Measurements from ENCODE around the gene TMEM82.

The TMEM82 gene

DNA sequence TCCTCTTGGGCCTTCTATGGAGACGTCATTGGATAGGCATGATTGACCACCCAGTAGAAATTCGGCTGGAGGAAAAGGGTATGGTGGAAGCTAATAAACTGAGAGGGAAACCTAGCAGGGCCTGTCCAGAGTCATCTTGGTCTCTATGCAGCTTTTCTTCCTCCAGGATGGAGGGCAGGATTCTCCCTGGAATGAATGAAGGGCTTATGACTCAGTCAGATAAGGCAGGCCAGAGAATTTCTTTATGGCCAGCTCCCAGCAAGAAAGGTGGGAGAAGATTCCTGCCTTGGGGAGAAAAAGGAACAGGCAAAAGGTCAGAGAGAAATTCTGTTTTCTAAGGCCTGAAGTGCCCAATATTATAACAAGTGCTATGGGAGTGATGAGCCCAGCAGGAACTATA lies 33.4 kb downstream of the TMEM82 start:
- no peak overlapping the region for H3K9ac ChIP-seq (ENCODE audit: low read depth in 1 of 2, low read length in 2 of 2)
- peaks cover 3 to 23% of the 10 kb centered on the region in 2 donors for H3K4me1 ChIP-seq (ENCODE audit: control insufficient read depth in 1 of 2, insufficient read depth in 2 of 2, low read length in 2 of 2)
- H3K27ac ChIP-seq (ENCODE audit: low read depth, low read length) = no peak overlapping the region
- no peaks in the 10 kb centered on the region for H3K27me3 ChIP-seq (ENCODE audit: control insufficient read depth in 1 of 2, insufficient read depth in 2 of 2, low read length in 2 of 2)
- peaks cover 36 to 56% of the 10 kb centered on the region in 2 donors for H3K36me3 ChIP-seq (ENCODE audit: control insufficient read depth in 1 of 2, insufficient read depth in 2 of 2, low read length in 2 of 2)
- H3K4me3 ChIP-seq (ENCODE audit: low read depth in 1 of 2, low read length in 2 of 2) = no peak overlapping the region
- H3K9me3 ChIP-seq (ENCODE audit: control insufficient read depth in 1 of 2, low read length in 2 of 2) = no peaks in the 10 kb centered on the region

DNA sequence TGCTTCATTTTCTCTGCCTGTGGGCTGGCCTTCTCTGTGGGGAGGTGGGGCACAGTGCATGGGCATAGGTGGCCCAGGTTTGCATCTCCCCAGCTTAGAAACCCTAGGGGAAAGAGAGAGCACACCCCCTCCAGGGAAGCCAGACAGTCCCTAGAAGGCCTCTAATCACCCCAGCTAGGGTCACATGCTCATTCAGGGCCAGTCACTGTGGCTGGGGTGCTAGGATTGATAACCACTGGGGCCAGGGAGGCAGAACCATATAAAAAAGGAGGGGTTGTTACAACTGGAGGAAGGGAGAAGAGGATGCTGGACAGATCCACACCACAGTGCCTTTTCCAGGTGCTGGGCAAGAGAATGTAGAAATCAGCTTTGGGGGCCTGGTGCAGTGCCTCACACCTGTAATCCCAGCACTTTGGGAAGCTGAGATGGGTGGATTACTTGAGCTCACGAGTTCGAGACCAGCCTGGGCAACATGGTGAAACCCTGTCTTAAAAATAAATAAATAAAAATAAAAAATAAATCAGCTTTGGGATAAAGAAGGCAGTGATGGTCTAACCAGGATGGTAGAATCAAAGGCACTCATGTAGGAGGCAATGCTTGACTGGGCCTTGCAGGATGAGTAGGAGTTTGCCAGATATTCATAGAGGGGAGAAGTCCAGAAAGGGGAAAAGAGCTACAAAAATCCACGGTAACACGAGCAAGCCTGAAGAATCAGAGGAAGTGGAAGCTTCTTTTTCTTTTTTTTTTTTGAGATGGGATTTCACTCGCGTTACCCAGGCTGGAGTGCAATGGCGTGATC lies 35.8 kb downstream of the TMEM82 start:
- no peak overlapping the region for H3K4me3 ChIP-seq (ENCODE audit: low read depth in 1 of 2, low read length in 2 of 2)
- no peaks in the 10 kb centered on the region for H3K27me3 ChIP-seq (ENCODE audit: control insufficient read depth in 1 of 2, insufficient read depth in 2 of 2, low read length in 2 of 2)
- H3K9ac ChIP-seq (ENCODE audit: low read depth in 1 of 2, low read length in 2 of 2) = no peak overlapping the region
- peaks cover 25 to 53% of the 10 kb centered on the region in 2 donors for H3K36me3 ChIP-seq (ENCODE audit: control insufficient read depth in 1 of 2, insufficient read depth in 2 of 2, low read length in 2 of 2)
- no peaks in the 10 kb centered on the region for H3K9me3 ChIP-seq (ENCODE audit: control insufficient read depth in 1 of 2, low read length in 2 of 2)
- peaks cover 3 to 23% of the 10 kb centered on the region in 2 donors for H3K4me1 ChIP-seq (ENCODE audit: control insufficient read depth in 1 of 2, insufficient read depth in 2 of 2, low read length in 2 of 2)
- H3K27ac ChIP-seq (ENCODE audit: low read depth, low read length) = no peak overlapping the region

DNA sequence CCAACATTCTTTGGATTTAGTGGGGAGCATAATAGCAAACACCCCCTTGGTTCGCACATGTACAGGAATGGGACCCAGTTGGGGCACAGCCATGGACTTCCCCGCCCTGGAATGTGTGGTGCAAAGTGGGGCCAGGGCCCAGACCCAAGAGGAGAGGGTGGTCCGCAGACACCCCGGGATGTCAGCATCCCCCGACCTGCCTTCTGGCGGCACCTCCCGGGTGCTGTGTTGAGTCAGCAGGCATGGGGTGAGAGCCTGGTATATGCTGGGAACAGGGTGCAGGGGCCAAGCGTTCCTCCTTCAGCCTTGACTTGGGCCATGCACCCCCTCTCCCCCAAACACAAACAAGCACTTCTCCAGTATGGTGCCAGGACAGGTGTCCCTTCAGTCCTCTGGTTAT lies 43.4 kb downstream of the TMEM82 start:
- H3K9me3 ChIP-seq (ENCODE audit: control insufficient read depth in 1 of 2, low read length in 2 of 2) = no peaks in the 10 kb centered on the region
- H3K27me3 ChIP-seq (ENCODE audit: control insufficient read depth in 1 of 2, insufficient read depth in 2 of 2, low read length in 2 of 2) = no peaks in the 10 kb centered on the region
- peaks cover 4 to 29% of the 10 kb centered on the region in 2 donors for H3K36me3 ChIP-seq (ENCODE audit: control insufficient read depth in 1 of 2, insufficient read depth in 2 of 2, low read length in 2 of 2)
- no peak overlapping the region for H3K4me3 ChIP-seq (ENCODE audit: low read depth in 1 of 2, low read length in 2 of 2)
- no peak overlapping the region for H3K9ac ChIP-seq (ENCODE audit: low read depth in 1 of 2, low read length in 2 of 2)
- H3K4me1 ChIP-seq (ENCODE audit: control insufficient read depth in 1 of 2, insufficient read depth in 2 of 2, low read length in 2 of 2) = peaks cover 3 to 5% of the 10 kb centered on the region in 2 donors
- no peak overlapping the region for H3K27ac ChIP-seq (ENCODE audit: low read depth, low read length)

DNA sequence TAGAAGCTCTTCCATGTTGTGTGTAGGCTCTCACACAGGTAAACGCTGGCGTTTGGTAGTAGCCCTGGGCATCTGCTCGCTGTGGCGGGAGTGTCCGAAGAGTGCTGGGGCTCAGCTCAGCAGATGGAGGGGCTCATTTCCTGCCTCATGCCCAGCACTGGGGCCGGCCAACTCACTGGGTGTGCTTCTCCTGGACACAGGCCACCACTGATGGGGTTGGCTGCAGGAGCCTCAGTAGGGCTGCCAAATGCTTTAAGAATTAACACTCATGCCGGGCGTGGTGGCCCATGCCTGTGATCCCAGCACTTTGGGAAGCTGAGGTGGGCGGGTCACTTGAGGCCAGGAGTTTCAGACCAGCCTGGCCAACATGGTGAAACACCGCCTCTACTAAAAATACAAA lies 44.3 kb downstream of the TMEM82 start:
- peaks cover 4 to 29% of the 10 kb centered on the region in 2 donors for H3K36me3 ChIP-seq (ENCODE audit: control insufficient read depth in 1 of 2, insufficient read depth in 2 of 2, low read length in 2 of 2)
- no peaks in the 10 kb centered on the region for H3K27me3 ChIP-seq (ENCODE audit: control insufficient read depth in 1 of 2, insufficient read depth in 2 of 2, low read length in 2 of 2)
- H3K27ac ChIP-seq (ENCODE audit: low read depth, low read length) = no peak overlapping the region
- no peak overlapping the region for H3K9ac ChIP-seq (ENCODE audit: low read depth in 1 of 2, low read length in 2 of 2)
- no peak overlapping the region for H3K4me3 ChIP-seq (ENCODE audit: low read depth in 1 of 2, low read length in 2 of 2)
- peaks cover 3 to 5% of the 10 kb centered on the region in 2 donors for H3K4me1 ChIP-seq (ENCODE audit: control insufficient read depth in 1 of 2, insufficient read depth in 2 of 2, low read length in 2 of 2)
- no peaks in the 10 kb centered on the region for H3K9me3 ChIP-seq (ENCODE audit: control insufficient read depth in 1 of 2, low read length in 2 of 2)

DNA sequence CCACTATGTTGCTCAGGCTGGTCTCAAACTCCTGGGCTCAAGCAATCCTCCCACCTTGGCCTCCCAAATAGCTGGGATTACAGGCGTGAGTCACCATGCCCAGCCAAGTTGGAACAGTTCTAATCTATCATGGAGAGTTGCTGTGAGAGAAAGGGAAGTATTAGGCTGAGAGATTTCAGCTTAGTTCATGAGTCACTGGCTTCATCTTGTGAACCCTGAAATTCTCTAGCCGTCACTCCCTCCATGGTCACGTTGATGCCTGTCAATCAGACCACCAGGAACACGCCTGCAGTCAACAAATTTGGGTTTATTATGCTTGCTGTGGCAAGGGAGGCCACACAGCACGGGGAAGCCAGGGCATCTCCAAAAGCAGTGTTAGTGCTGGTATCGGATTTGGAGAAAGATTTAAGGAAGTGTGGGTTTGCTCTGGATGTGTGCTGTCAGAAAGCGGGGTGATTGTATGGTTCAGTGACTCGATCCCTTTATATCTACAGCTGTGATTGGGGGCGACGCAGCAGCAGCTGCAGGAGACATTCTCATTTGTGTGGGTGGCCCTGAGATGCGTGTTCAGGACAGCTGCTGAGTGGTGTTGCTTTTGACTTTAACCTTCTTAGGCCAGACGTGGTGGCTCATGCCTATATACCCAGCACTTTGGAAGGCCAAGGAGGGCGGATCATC lies 46.5 kb downstream of the TMEM82 start:
- no peak overlapping the region for H3K4me3 ChIP-seq (ENCODE audit: low read depth in 1 of 2, low read length in 2 of 2)
- no peaks in the 10 kb centered on the region for H3K27me3 ChIP-seq (ENCODE audit: control insufficient read depth in 1 of 2, insufficient read depth in 2 of 2, low read length in 2 of 2)
- H3K9ac ChIP-seq (ENCODE audit: low read depth in 1 of 2, low read length in 2 of 2) = no peak overlapping the region
- peaks cover 15 to 19% of the 10 kb centered on the region in 2 donors for H3K4me1 ChIP-seq (ENCODE audit: control insufficient read depth in 1 of 2, insufficient read depth in 2 of 2, low read length in 2 of 2)
- peaks cover 4 to 18% of the 10 kb centered on the region in 2 donors for H3K36me3 ChIP-seq (ENCODE audit: control insufficient read depth in 1 of 2, insufficient read depth in 2 of 2, low read length in 2 of 2)
- H3K9me3 ChIP-seq (ENCODE audit: control insufficient read depth in 1 of 2, low read length in 2 of 2) = no peaks in the 10 kb centered on the region
- H3K27ac ChIP-seq (ENCODE audit: low read depth, low read length) = no peak overlapping the region

DNA sequence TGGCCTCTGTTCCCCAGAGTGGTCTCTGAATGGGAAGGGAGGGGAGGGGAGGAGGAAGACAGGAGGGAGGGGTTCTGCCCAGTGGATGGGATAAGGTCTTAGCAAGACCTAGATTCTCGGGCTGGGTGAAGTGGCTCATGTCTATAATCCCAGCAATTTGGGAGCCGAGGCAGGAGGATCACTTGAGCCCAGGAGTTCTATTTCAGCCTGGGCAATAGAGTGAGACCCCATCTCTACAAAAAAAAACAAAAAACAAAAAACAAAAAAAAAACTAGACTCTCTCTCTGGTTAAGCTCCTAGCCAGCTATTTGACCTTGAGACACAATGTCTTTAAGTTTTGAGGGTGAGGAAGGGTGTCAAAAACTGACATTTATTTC lies 53.8 kb downstream of the TMEM82 start:
- Histone ChIP-seq H3K4me3 (ENCODE audit: low read depth in 1 of 2, low read length in 2 of 2) (no peak overlapping the region), H3K27me3 (ENCODE audit: control insufficient read depth in 1 of 2, insufficient read depth in 2 of 2, low read length in 2 of 2) (no peaks in the 10 kb centered on the region), H3K36me3 (ENCODE audit: control insufficient read depth in 1 of 2, insufficient read depth in 2 of 2, low read length in 2 of 2) (no peaks in the 10 kb centered on the region), H3K9ac (ENCODE audit: low read depth in 1 of 2, low read length in 2 of 2) (peak overlapping the region in 1 of 2 donors; percentile 6), H3K9me3 (ENCODE audit: control insufficient read depth in 1 of 2, low read length in 2 of 2) (no peaks in the 10 kb centered on the region), H3K27ac (ENCODE audit: low read depth, low read length) (peak overlapping the region; percentile 54), H3K4me1 (ENCODE audit: control insufficient read depth in 1 of 2, insufficient read depth in 2 of 2, low read length in 2 of 2) (peaks cover 55 to 62% of the 10 kb centered on the region in 2 donors)
